ENCODE data around the gene HDDC2.
"Not testable (repeated sequence)": the region's sequence is repeated elsewhere in the genome, so short reads cannot be mapped to it uniquely, and the experiment has no call there.

HDDC2 gene

GRCh38 chr6:125304970-125305660, 3.3 kb upstream of the HDDC2 start:
- no peak for DNase-seq

- DNase-seq = no peak
Measured at GRCh38 chr6:125303512-125303854, 1.7 kb upstream of the HDDC2 start.

- no peak for DNase-seq
Measured at GRCh38 chr6:125302840-125303511, 1.2 kb upstream of the HDDC2 start.

GRCh38 chr6:125300992-125301434, 754 bp downstream of the HDDC2 start:
- DNase-seq = no peak

- DNase-seq = no peak
Measured at GRCh38 chr6:125299257-125299656, 2.5 kb downstream of the HDDC2 start.

GRCh38 chr6:125296471-125296870, 5.3 kb downstream of the HDDC2 start:
- DNase-seq = no peak

- no peak for DNase-seq
Measured at GRCh38 chr6:125294925-125295324, 6.8 kb downstream of the HDDC2 start.

- DNase-seq = no peak
Measured at GRCh38 chr6:125294036-125294435, 7.7 kb downstream of the HDDC2 start.

GRCh38 chr6:125293587-125293986, 8.2 kb downstream of the HDDC2 start:
- DNase-seq = no peak

GRCh38 chr6:125287718-125288117, 14.0 kb downstream of the HDDC2 start:
- no peak for DNase-seq

GRCh38 chr6:125285936-125286335, 15.8 kb downstream of the HDDC2 start:
- no peak for DNase-seq

GRCh38 chr6:125285353-125285752, 16.4 kb downstream of the HDDC2 start:
- DNase-seq = no peak

- not testable (repeated sequence) for DNase-seq
Measured at GRCh38 chr6:125282470-125282869, 19.3 kb downstream of the HDDC2 start.

- not testable (repeated sequence) for DNase-seq
Measured at GRCh38 chr6:125280370-125281035, 21.3 kb downstream of the HDDC2 start.

GRCh38 chr6:125279961-125280360, 21.8 kb downstream of the HDDC2 start:
- no peak for DNase-seq

- DNase-seq = no peak
Measured at GRCh38 chr6:125277838-125278237, 23.9 kb downstream of the HDDC2 start.

- no peak for DNase-seq
Measured at GRCh38 chr6:125275779-125276178, 26.0 kb downstream of the HDDC2 start.

GRCh38 chr6:125274935-125275334, 26.8 kb downstream of the HDDC2 start:
- DNase-seq = no peak

- DNase-seq = no peak
Measured at GRCh38 chr6:125273965-125274364, 27.8 kb downstream of the HDDC2 start.

- DNase-seq = no peak
Measured at GRCh38 chr6:125273251-125273650, 28.5 kb downstream of the HDDC2 start.

GRCh38 chr6:125271486-125272159, 30.1 kb downstream of the HDDC2 start:
- no peak for DNase-seq

- no peak for DNase-seq
Measured at GRCh38 chr6:125270380-125270779, 31.4 kb downstream of the HDDC2 start.

GRCh38 chr6:125269328-125269985, 32.3 kb downstream of the HDDC2 start:
- no peak for DNase-seq

All from SHP77 (cell line).